Lung (tissue), 12 donors: Measurements from ENCODE around the gene RNF224. TPM values are rescaled to one million over a fixed set of nuclear protein-coding genes. Genes with fewer than 3 reads are reported as not detected.

Experiments used
- ATAC-seq: fragments of 200-7000 bp; cut with Tn5 transposase; one replicate; pipeline ENCODE4 v1.9.1; 2020; ENCODE audit warnings: moderate number of reproducible peaks; ENCODE audit not compliant: insufficient read depth, low FRiP score
- DNase-seq, 3 donors: peaks; one replicate each; pipeline ENCODE4 v3.0.0-alpha.2; 2013 to 2017
- H3K27ac ChIP-seq, 2 donors: one replicate each; pipeline ENCODE4 v1.5.1; 2013; ENCODE audit warnings: mild to moderate bottlenecking in 2 of 2, moderate library complexity in 2 of 2, control low read depth in 1 of 2, inconsistent platforms in 1 of 2, low read depth in 1 of 2, low read length in 1 of 2
- H3K27me3 ChIP-seq, 3 donors: one replicate each; pipeline ENCODE4 v1.5.1; 2013; ENCODE audit warnings: low read length in 2 of 3; ENCODE audit not compliant: control insufficient read depth in 3 of 3, insufficient read depth in 3 of 3
- H3K36me3 ChIP-seq, 4 donors: one replicate each; pipeline ENCODE4 v1.5.1; 2013; ENCODE audit warnings: low read length in 4 of 4, mild to moderate bottlenecking in 1 of 4, moderate library complexity in 1 of 4; ENCODE audit not compliant: control insufficient read depth in 4 of 4, insufficient read depth in 4 of 4
- H3K4me1 ChIP-seq, 5 donors: one replicate each; pipeline ENCODE4 v1.5.1; 2013; ENCODE audit warnings: low read length in 5 of 5, mild to moderate bottlenecking in 2 of 5, moderate library complexity in 1 of 5; ENCODE audit not compliant: control insufficient read depth in 5 of 5, insufficient read depth in 5 of 5
- H3K4me3 ChIP-seq: one replicate; pipeline ENCODE4 v1.5.1; 2013; ENCODE audit warnings: mild to moderate bottlenecking, control low read depth, moderate library complexity
- H3K9ac ChIP-seq, 2 donors: one replicate each; pipeline ENCODE4 v1.5.1; 2013; ENCODE audit warnings: low read length in 2 of 2, control low read depth in 1 of 2; ENCODE audit not compliant: insufficient read depth in 1 of 2
- H3K9me3 ChIP-seq, 4 donors: one replicate each; pipeline ENCODE4 v1.5.1; 2013; ENCODE audit warnings: low read length in 3 of 4, mild to moderate bottlenecking in 1 of 4, moderate library complexity in 1 of 4; ENCODE audit not compliant: control insufficient read depth in 4 of 4, insufficient read depth in 3 of 4
- WGBS, 2 donors: extraction: QIAGEN DNeasy Blood & Tissue Kit; methylation state at CpG; one replicate each; pipeline ENCODE4 v1.1.7; 2013; 5-methylcytosine and 5-hydroxymethylcytosine counted together
- polyA plus RNA-seq, 2 donors: library from polyadenylated mRNA; stranded (reverse); fragments of 200-250 nt; gene quantifications; one replicate each; pipeline ENCODE4 v1.2.1, GENCODE V29; 2013
- total RNA-seq, 2 donors: library from RNA; depleted of rRNA in 1 of 2; stranded (reverse); fragments of >200 nt in 1 of 2; gene quantifications; one replicate each; pipeline ENCODE4 v1.2.1, GENCODE V29; 2014 to 2021
- TF ChIP-seq, protein P1 (sequence below): IDR thresholded peaks from 2 replicates; pipeline ENCODE4 v1.5.1; 2012; ENCODE audit warnings: mild to moderate bottlenecking; ENCODE audit errors: control extremely low read depth, extremely low read depth
- donor health status: control.
- donor health status: control.
- donor health status: Bipolar disorder and iron deficiency.
- donor health status: healthy.
- donor health status: DM: yes; HTN: yes; CAD: no.

The RNF224 gene
- total and polyA plus RNA-seq, 4 donors: 0.24 to 1.1 (median 0.80) TPM

DNA sequence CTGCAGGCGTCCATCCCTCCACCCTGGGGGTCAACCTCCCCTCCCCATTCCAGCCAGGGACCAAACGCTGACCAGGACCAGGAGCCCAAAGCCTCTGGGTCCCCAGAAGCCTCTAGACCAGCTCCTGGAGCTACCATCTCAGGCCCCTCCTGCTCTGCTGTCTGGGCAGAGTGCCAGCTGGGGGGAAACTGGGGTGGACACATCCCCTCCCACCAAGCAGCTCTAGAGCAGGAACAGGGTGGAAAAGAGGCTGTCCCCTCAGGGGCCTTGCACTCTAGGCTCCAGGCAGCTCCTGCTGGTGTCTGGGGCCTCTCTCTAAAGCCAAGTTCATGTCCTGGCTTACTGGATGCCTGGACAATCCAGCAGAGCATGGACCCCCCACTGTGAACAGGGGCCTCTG, 34.4 kb upstream of the RNF224 start:
- no peak for DNase-seq
- TF ChIP-seq, protein P1, sequence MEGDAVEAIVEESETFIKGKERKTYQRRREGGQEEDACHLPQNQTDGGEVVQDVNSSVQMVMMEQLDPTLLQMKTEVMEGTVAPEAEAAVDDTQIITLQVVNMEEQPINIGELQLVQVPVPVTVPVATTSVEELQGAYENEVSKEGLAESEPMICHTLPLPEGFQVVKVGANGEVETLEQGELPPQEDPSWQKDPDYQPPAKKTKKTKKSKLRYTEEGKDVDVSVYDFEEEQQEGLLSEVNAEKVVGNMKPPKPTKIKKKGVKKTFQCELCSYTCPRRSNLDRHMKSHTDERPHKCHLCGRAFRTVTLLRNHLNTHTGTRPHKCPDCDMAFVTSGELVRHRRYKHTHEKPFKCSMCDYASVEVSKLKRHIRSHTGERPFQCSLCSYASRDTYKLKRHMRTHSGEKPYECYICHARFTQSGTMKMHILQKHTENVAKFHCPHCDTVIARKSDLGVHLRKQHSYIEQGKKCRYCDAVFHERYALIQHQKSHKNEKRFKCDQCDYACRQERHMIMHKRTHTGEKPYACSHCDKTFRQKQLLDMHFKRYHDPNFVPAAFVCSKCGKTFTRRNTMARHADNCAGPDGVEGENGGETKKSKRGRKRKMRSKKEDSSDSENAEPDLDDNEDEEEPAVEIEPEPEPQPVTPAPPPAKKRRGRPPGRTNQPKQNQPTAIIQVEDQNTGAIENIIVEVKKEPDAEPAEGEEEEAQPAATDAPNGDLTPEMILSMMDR: no peak
- H3K27me3 ChIP-seq: no peaks in the 10 kb centered on the region
- H3K9me3 ChIP-seq: no peaks in the 10 kb centered on the region
- 85 to 93% methylated on average over 2 of the region's 2 CpGs for WGBS, 2 donors
- peaks cover 0 to 19% (median 4%) of the 10 kb centered on the region in 4 donors for H3K36me3 ChIP-seq
- no peak for ATAC-seq
- H3K9ac ChIP-seq: no peak overlapping the region
- no peak overlapping the region for H3K4me3 ChIP-seq
- peaks cover 8 to 21% (median 13%) of the 10 kb centered on the region in 5 donors for H3K4me1 ChIP-seq
- no peak overlapping the region for H3K27ac ChIP-seq

DNA sequence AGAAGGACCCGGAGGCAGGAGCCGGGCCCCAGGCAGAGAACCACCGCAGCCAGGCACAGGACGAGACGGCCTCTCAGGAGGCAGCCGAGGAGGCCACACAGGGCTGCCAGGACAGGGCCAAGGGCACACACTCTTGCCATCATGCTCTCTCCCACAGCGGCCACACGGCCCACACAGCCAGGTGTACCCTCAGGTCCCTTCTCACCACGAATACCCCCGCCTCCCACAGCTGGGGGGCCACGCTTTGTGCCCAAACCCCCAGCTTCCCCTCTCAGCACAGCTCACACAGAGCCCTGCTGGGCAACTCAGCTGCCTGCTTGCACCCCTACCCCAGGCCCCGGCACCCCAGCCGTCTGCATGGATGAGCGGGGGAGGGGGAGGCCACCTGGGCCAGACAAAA, 33.5 kb upstream of the RNF224 start:
- Histone ChIP-seq H3K4me1 (peaks cover 8 to 27% (median 16%) of the 10 kb centered on the region in 5 donors), H3K9me3 (no peaks in the 10 kb centered on the region), H3K27ac (no peak overlapping the region), H3K4me3 (no peak overlapping the region), H3K36me3 (peaks cover 0 to 19% (median 4%) of the 10 kb centered on the region in 4 donors), H3K27me3 (no peaks in the 10 kb centered on the region), H3K9ac (no peak overlapping the region)
- DNase-seq (no peak), ATAC-seq (no peak)
- 90 to 92% methylated on average over 14 of the region's 14 CpGs for WGBS, 2 donors
- TF ChIP-seq, protein P1: no peak

DNA sequence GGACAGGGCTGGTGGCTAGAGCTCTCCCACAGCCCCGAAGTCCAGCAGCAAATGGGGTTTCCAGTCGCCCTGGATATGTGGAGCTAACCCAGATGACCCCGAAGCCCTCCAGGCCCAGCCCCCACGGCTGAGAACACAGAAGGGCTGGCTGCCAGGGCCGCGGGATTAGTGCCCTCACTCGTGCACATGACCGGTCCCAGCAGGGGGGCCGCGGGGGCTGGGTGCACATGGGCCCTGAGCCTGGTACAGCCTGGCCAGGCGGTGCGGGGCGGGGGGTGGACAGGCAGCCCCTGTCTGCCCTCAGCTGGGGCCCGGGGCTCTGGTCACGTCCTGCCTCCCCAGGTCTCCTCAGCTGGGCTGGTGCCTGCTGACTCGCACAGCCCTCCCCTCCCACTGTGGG, 32.9 kb upstream of the RNF224 start:
- TF ChIP-seq, protein P1: no peak
- no peaks in the 10 kb centered on the region for H3K9me3 ChIP-seq
- peaks cover 7 to 26% (median 19%) of the 10 kb centered on the region in 5 donors for H3K4me1 ChIP-seq
- DNase-seq (no peak), ATAC-seq (no peak)
- H3K27ac ChIP-seq: peak overlapping the region in 1 of 2 donors; percentile 24
- no peak overlapping the region for H3K9ac ChIP-seq
- H3K27me3 ChIP-seq: no peaks in the 10 kb centered on the region
- H3K36me3 ChIP-seq: peaks cover 0 to 19% (median 4%) of the 10 kb centered on the region in 4 donors
- WGBS, 2 donors: 75 to 89% methylated on average over 12 to 16 of the region's 16 CpGs
- H3K4me3 ChIP-seq: no peak overlapping the region

DNA sequence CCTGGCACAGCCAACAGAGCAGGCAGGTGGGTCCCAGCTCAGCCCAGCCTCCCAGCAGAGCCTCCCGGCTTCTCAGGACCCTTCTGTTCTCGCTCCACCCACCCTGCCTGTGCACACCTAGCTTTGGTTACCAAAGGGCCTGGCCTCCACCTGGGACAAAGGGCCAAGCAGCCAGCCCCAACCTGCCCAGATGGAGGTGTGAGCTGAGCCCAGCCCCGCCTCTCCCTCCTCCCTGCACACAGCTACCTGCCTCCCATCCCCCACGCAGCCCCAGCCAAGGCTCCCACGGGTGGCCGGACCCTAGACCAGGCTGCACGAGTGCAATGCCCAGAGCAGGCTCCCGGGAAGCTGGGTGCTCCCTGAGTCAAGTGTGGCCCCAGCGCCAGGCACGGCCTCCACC, 32.4 kb upstream of the RNF224 start:
- no peak for ATAC-seq
- H3K4me1 ChIP-seq: peaks cover 2 to 24% (median 17%) of the 10 kb centered on the region in 5 donors
- H3K36me3 ChIP-seq: peaks cover 0 to 17% (median 2%) of the 10 kb centered on the region in 4 donors
- TF ChIP-seq, protein P1: no peak
- no peaks in the 10 kb centered on the region for H3K9me3 ChIP-seq
- no peak for DNase-seq
- H3K9ac ChIP-seq: no peak overlapping the region
- H3K4me3 ChIP-seq: no peak overlapping the region
- peak overlapping the region in 1 of 2 donors; percentile 24 for H3K27ac ChIP-seq
- WGBS, 2 donors: 81 to 96% methylated on average over 8 to 10 of the region's 10 CpGs
- no peaks in the 10 kb centered on the region for H3K27me3 ChIP-seq
